Measurements from ENCODE around the gene RAB6B.

GRCh38 chr3:133937061-133937686 lies 41.5 kb upstream of the RAB6B start:
- TF ChIP-seq POLR2A (IDR thresholded peaks at IDR 0.05; ENCODE audit: extremely low read depth, insufficient read length) (no peak), CTCF (IDR thresholded peaks at IDR 0.05; ENCODE audit: low read depth, low read length) (no peak), MAX (IDR thresholded peaks at IDR 0.05; ENCODE audit: low read depth, low read length) (no peak)

Data from NB4 (cell line).